ENCODE results near the gene UBE2O.

Gene UBE2O

GRCh38 chr17:76440751-76441362 is 12.1 kb downstream of the UBE2O start:
- no peak overlapping the region for H2AFZ ChIP-seq (ENCODE audit: low read depth, low read length)
- no peak overlapping the region for H3K4me3 ChIP-seq (ENCODE audit: low read depth in 1 of 2, low read length in 2 of 2)
- DNase-seq (no peak), ATAC-seq (ENCODE audit: insufficient read depth, low read depth) (no peak)
- no peaks in the 10 kb centered on the region for H3K4me1 ChIP-seq (ENCODE audit: insufficient read depth, low read length)
- no peak overlapping the region for H3K27ac ChIP-seq (ENCODE audit: low read length)
- peaks cover 93% of the 10 kb centered on the region for H3K79me2 ChIP-seq (ENCODE audit: insufficient read depth, low read length)
- no peak overlapping the region for H3K4me2 ChIP-seq (ENCODE audit: insufficient read depth, low read length)
- peaks cover 76% of the 10 kb centered on the region for H4K20me1 ChIP-seq (ENCODE audit: insufficient read depth, low read length)
- H3K9ac ChIP-seq (ENCODE audit: low read depth, low read length) = no peak overlapping the region
- peaks cover 3% of the 10 kb centered on the region; the same call in 1 of the 2 replicates for H3K36me3 ChIP-seq (ENCODE audit: insufficient read depth, low read length)
- no peaks in the 10 kb centered on the region for H3K9me3 ChIP-seq (ENCODE audit: insufficient read depth, low read length, severe bottlenecking)
- TF ChIP-seq CTCF (IDR thresholded peaks at IDR 0.05; ENCODE audit: borderline replicate concordance, extremely low read depth, low read length, poor library complexity, severe bottlenecking) (no peak), EZH2 (IDR thresholded peaks at IDR 0.05; ENCODE audit: borderline replicate concordance, low read depth, low read length, severe bottlenecking) (no peak)
- no peaks in the 10 kb centered on the region for H3K27me3 ChIP-seq (ENCODE audit: insufficient read depth, low read length, poor library complexity)

GRCh38 chr17:76439314-76439928 is 13.5 kb downstream of the UBE2O start:
- Histone ChIP-seq H3K9ac (ENCODE audit: low read depth, low read length) (no peak overlapping the region), H3K27ac (ENCODE audit: low read length) (no peak overlapping the region), H3K36me3 (ENCODE audit: insufficient read depth, low read length) (peaks cover 5% of the 10 kb centered on the region; the same call in 1 of the 2 replicates), H2AFZ (ENCODE audit: low read depth, low read length) (no peak overlapping the region), H3K9me3 (ENCODE audit: insufficient read depth, low read length, severe bottlenecking) (no peaks in the 10 kb centered on the region), H3K4me1 (ENCODE audit: insufficient read depth, low read length) (no peaks in the 10 kb centered on the region), H3K79me2 (ENCODE audit: insufficient read depth, low read length) (peaks cover 92% of the 10 kb centered on the region), H3K4me2 (ENCODE audit: insufficient read depth, low read length) (no peak overlapping the region), H3K4me3 (ENCODE audit: low read depth in 1 of 2, low read length in 2 of 2) (no peak overlapping the region), H4K20me1 (ENCODE audit: insufficient read depth, low read length) (peaks cover 74% of the 10 kb centered on the region), H3K27me3 (ENCODE audit: insufficient read depth, low read length, poor library complexity) (no peaks in the 10 kb centered on the region)
- no peak for TF ChIP-seq EZH2 (IDR thresholded peaks at IDR 0.05; ENCODE audit: borderline replicate concordance, low read depth, low read length, severe bottlenecking)
- no peak for TF ChIP-seq CTCF (IDR thresholded peaks at IDR 0.05; ENCODE audit: borderline replicate concordance, extremely low read depth, low read length, poor library complexity, severe bottlenecking)
- DNase-seq = no peak
- no peak for ATAC-seq (ENCODE audit: insufficient read depth, low read depth)

- Histone ChIP-seq H3K9me3 (ENCODE audit: insufficient read depth, low read length, severe bottlenecking) (no peaks in the 10 kb centered on the region), H3K4me1 (ENCODE audit: insufficient read depth, low read length) (no peaks in the 10 kb centered on the region), H3K36me3 (ENCODE audit: insufficient read depth, low read length) (peaks cover 9% of the 10 kb centered on the region; the same call in 1 of the 2 replicates), H3K27me3 (ENCODE audit: insufficient read depth, low read length, poor library complexity) (no peaks in the 10 kb centered on the region), H4K20me1 (ENCODE audit: insufficient read depth, low read length) (peaks cover 74% of the 10 kb centered on the region), H3K4me2 (ENCODE audit: insufficient read depth, low read length) (no peak overlapping the region), H3K27ac (ENCODE audit: low read length) (no peak overlapping the region), H3K4me3 (ENCODE audit: low read depth in 1 of 2, low read length in 2 of 2) (no peak overlapping the region), H2AFZ (ENCODE audit: low read depth, low read length) (no peak overlapping the region), H3K79me2 (ENCODE audit: insufficient read depth, low read length) (peaks cover 92% of the 10 kb centered on the region), H3K9ac (ENCODE audit: low read depth, low read length) (no peak overlapping the region)
- no peak for DNase-seq
- no peak for TF ChIP-seq EZH2 (IDR thresholded peaks at IDR 0.05; ENCODE audit: borderline replicate concordance, low read depth, low read length, severe bottlenecking)
- TF ChIP-seq CTCF (IDR thresholded peaks at IDR 0.05; ENCODE audit: borderline replicate concordance, extremely low read depth, low read length, poor library complexity, severe bottlenecking) = no peak
- no peak for ATAC-seq (ENCODE audit: insufficient read depth, low read depth)
Observed at GRCh38 chr17:76438906-76439305, 14.0 kb downstream of the UBE2O start.
